ENCODE results near the gene RHD.

DNA sequence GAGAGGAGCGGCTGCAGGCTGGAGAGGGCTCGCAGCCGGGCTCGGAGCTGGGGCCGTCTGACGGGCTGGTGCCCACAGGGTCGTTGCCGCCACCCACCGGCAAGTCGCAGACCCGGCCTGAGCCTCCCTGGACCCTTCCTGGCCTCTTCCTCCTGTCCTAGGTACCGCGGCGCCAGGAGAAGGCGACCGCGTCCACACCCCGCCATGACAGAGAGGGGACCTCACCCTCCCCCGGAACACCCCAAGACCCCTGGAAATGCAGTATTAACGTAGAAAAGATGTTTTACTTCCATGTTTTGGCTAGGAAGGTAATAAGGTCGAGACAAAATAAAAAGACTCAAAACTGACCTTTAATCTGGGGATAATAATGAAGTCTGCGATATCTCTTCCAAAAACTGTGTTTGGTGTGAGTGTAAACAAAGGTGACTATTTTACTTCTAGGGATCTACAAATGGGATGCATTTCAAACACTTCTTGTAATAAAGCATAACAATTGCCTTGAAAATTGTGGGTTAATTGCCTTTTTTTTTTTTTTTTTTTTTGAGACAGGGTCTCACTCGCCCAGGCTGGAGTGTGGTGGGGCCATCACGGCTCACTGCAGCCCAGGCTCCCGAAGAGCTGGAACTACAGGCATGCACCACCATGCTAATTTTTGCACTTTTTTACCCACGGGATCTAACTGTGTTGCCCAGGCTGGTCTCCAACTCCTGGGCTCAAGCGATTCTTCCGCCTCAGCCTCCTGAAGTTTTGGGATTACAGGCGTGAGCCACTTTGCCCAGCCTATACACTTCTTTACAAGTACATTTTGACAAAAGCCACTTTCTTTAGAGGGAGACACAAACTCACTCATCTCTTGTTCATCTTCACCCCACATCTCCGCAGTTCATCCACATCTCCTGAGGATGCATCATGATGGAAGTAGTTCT lies 24.2 kb upstream of the RHD start:
- TF ChIP-seq CTCF (IDR thresholded peaks at IDR 0.05) (no peak), POLR2A (IDR thresholded peaks at IDR 0.05) (no peak)
